Ectodermal cell (in vitro differentiated cells): Measurements from ENCODE around the gene RGS7.
"Not testable (repeated sequence)": the region's sequence is repeated elsewhere in the genome, so short reads cannot be mapped to it uniquely, and the experiment has no call there.

Source experiments
- H3K27ac ChIP-seq: 2 replicates; pipeline ENCODE4 v1.7.0; 2013; ENCODE audit warnings: mild to moderate bottlenecking, low read depth, low read length; ENCODE audit not compliant: insufficient read depth, poor library complexity, severe bottlenecking
- H3K27me3 ChIP-seq: 2 replicates; pipeline ENCODE4 v1.7.0; 2013; ENCODE audit warnings: mild to moderate bottlenecking, low read length; ENCODE audit not compliant: insufficient read depth, control insufficient read depth, poor library complexity, severe bottlenecking
- H3K36me3 ChIP-seq: one replicate; pipeline ENCODE4 v1.7.0; 2013; ENCODE audit warnings: low read length; ENCODE audit not compliant: control insufficient read depth, insufficient read depth
- H3K4me1 ChIP-seq: one replicate; pipeline ENCODE4 v1.7.0; 2013; ENCODE audit warnings: low read length; ENCODE audit not compliant: control insufficient read depth, insufficient read depth
- H3K4me3 ChIP-seq: 2 replicates; pipeline ENCODE4 v1.7.0; 2013; ENCODE audit warnings: low read depth, low read length, control low read depth; ENCODE audit not compliant: insufficient read depth
- H3K9me3 ChIP-seq: 2 replicates; pipeline ENCODE4 v1.7.0; 2013; ENCODE audit warnings: mild to moderate bottlenecking, low read length, moderate library complexity; ENCODE audit not compliant: control insufficient read depth
- WGBS, 2 experiments: methylation state at CpG; one replicate each; pipeline ENCODE4 v1.1.7; 2013; ENCODE audit warnings: missing lambda C conversion rate in 2 of 2; 5-methylcytosine and 5-hydroxymethylcytosine counted together

Gene RGS7

DNA sequence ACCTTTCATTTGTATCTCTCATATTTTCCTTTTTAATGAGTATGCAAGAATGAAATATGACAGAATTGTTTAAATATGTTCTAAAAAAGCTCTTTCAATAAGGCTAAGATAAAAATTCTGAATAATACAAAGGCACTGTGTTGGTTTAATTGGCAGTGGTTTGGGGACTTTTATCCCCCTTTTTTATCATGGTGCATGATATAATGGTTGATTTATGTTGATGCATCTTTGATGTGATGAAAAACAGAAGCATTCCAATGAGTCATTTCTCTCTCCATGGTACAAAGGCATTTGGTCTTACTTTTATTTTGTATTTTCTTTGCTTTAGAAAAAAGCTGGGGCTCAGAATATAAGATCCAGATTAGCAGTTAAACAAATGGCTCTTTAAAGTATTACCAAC, 617.9 kb downstream of the RGS7 start:
- H3K27ac ChIP-seq, result no peak overlapping the region
- H3K4me1 ChIP-seq, result peaks cover 8% of the 10 kb centered on the region
- H3K4me3 ChIP-seq, result no peak overlapping the region
- H3K36me3 ChIP-seq, result no peaks in the 10 kb centered on the region
- no peaks in the 10 kb centered on the region for H3K27me3 ChIP-seq
- H3K9me3 ChIP-seq, result no peaks in the 10 kb centered on the region

DNA sequence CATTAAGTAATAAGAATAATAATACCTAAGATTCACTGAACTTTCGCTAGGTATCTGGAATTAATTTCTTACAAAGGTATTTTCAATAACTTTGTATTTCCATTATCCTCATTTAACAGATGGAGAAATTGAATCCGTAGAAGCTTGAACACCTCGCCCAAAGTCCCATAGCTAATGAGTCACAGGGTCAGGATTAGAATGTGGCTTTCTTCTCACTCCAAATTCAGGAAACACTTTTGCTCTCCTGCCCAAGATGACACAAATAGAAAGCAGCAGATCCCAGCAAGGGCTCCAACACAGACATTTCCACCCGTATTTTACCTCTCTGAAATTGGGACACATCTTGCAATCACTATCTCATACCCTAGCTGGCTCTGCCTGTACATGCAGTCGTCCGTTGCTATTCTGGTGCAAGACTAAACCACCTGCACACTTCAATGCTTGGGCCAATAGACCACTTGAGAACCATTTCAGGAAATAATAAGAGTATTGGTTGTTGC, 619.2 kb downstream of the RGS7 start:
- H3K4me3 ChIP-seq, result no peak overlapping the region
- no peaks in the 10 kb centered on the region for H3K27me3 ChIP-seq
- no peaks in the 10 kb centered on the region for H3K9me3 ChIP-seq
- H3K27ac ChIP-seq, result no peak overlapping the region
- whole genome bisulfite sequencing, 2 experiments, result 93 to 94% methylated on average over 5 to 6 of the region's 6 CpGs
- H3K4me1 ChIP-seq, result no peaks in the 10 kb centered on the region
- no peaks in the 10 kb centered on the region for H3K36me3 ChIP-seq

- H3K9me3 ChIP-seq, result no peaks in the 10 kb centered on the region
- 88 to 100% methylated on average over 1 to 4 of the region's 4 CpGs for WGBS, 2 experiments
- H3K36me3 ChIP-seq, result no peaks in the 10 kb centered on the region
- no peak overlapping the region for H3K27ac ChIP-seq
- H3K4me3 ChIP-seq, result no peak overlapping the region
- H3K27me3 ChIP-seq, result no peaks in the 10 kb centered on the region
- H3K4me1 ChIP-seq, result no peaks in the 10 kb centered on the region
These were observed 619.7 kb downstream of the RGS7 start for GRCh38 chr1:240737298-240737697.

GRCh38 chr1:240734705-240735104, 622.3 kb downstream of the RGS7 start:
- not testable (repeated sequence) for H3K4me3 ChIP-seq, H3K4me1 ChIP-seq, H3K27me3 ChIP-seq, H3K27ac ChIP-seq, H3K36me3 ChIP-seq, H3K9me3 ChIP-seq
- 91 to 93% methylated on average over 3 of the region's 3 CpGs for WGBS, 2 experiments

GRCh38 chr1:240734001-240734400, 623.0 kb downstream of the RGS7 start:
- 84 to 88% methylated on average over 3 of the region's 3 CpGs for WGBS, 2 experiments
- H3K9me3 ChIP-seq, result no peaks in the 10 kb centered on the region
- H3K4me3 ChIP-seq, result no peak overlapping the region
- H3K27ac ChIP-seq, result no peak overlapping the region
- no peaks in the 10 kb centered on the region for H3K27me3 ChIP-seq
- no peaks in the 10 kb centered on the region for H3K36me3 ChIP-seq
- H3K4me1 ChIP-seq, result no peaks in the 10 kb centered on the region

GRCh38 chr1:240732390-240732789, 624.6 kb downstream of the RGS7 start:
- Histone ChIP-seq H3K27ac (no peak overlapping the region), H3K27me3 (no peaks in the 10 kb centered on the region), H3K9me3 (no peaks in the 10 kb centered on the region), H3K4me1 (no peaks in the 10 kb centered on the region), H3K4me3 (no peak overlapping the region), H3K36me3 (no peaks in the 10 kb centered on the region)
- 21 to 23% methylated on average over 5 of the region's 5 CpGs for WGBS, 2 experiments
